NK-92 (cell line): Measurements from ENCODE around the gene NFS1.

Source experiments
- DNase-seq: peaks from one replicate; lab custom pipeline; 2025; ENCODE audit not compliant: unreplicated experiment; lab: John Stamatoyannopoulos, UW

The NFS1 gene

DNA sequence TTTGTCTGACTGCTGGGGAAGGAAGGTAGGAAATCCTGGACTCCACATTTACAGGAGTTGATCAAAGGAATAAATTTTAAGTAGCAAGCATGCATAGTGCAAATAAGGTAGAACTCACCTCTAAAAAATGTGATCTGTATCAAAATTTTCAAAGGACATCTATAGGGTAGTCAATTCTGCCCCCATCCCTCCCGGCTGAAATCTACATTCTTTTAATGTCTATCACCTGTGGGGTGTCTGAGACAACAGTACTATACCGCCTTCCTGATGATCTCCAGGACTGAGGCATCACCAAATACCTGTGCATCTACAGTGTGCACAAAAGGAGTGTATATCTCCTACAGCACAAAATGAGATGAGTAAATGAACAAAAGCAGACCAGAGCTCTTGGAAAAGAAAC, 54.3 kb downstream of the NFS1 start:
- no peak for DNase-seq

DNA sequence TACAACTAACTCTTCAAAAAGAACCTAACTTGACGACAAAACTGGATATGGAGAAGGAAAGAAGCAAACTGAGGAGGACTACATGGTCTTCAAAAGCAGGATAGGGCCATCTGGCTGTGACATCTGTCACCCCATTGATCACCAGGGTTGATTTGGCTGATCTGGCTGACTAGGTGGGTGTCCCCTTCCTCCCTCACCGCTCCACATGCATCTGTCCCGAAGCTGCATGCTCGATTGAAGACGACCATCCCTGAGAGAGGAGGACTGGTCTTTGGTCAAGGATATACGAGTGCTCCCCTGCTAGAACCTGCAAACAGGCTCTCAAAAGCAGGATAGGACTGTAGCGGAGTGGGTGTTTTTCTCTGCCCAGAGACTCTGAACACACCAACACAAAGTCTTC, 56.1 kb downstream of the NFS1 start:
- no peak for DNase-seq

DNA sequence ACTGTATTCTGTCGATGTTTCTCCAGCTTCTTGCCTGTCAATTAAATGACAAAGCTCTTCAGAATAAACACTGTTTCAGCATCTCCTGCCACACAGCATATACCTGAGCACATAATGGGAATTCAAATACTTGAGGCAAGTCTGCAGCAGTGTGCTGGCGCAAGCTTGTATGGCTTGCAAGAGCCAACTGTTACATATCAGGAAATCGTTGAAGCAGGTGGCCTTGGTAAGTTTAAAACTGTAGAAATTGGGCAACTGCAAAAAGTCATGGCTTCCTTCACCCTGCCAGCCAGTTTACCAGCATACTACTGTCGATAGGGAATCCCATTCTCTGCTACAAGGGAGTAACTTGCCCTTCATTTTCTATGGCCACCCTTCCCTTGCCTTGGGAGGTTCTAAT, 57.4 kb downstream of the NFS1 start:
- no peak for DNase-seq

DNA sequence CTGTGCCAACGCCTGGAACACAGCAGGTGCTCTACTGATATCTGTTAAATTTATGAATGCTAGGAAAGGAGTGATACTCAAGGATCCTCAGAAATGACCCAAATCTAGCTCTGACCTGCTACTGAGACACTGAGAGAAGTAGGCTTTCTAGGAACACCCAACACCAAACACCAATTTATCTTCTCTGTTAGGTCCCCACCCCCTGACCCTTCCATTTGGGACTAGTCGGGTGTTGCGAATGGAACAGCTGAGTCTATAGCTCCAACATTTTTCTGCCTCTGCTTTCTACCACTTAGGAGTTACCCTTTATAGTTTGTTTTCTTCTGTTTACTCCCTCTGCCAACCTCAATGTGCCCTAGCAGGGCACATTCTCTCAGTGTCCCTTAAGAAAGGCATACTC, 58.4 kb downstream of the NFS1 start:
- DNase-seq, result no peak

DNA sequence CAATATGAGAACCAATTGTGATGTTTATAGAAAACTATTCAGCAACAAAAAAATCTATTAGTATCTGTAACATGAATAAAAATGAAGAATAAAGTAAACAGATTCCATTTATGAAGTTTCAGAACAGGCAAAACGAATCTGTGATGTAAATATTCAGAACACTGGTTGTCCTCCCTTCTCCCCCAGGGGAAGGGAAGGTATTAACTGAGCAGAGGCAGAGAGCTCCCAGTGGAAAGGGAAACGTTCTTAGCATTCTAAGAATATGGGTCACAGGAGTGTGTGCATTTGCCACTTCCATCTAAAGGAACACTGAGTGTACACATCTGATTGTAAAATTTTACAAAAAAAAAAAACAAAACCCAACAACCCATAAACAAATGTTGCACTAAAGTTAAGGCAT, 60.4 kb downstream of the NFS1 start:
- DNase-seq, result no peak

DNA sequence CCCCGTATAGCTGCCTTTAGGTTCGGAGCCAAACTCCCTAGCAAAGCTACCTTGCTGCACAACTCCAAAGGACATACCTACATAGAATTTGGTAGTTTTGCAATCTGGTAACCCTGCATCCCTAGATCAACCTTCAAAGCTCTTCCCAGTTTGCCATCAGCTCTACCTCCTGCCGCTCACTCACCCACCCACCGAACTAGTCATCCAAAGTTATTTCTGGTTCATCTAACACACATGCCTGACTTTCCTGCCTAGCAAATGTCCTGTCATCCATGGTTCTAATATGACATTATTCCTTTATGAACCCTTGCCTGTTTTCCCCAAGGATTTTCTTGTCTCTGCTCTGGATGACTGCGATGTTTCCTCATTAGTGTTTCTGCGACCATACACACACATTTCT, 61.9 kb downstream of the NFS1 start:
- DNase-seq, result no peak

DNA sequence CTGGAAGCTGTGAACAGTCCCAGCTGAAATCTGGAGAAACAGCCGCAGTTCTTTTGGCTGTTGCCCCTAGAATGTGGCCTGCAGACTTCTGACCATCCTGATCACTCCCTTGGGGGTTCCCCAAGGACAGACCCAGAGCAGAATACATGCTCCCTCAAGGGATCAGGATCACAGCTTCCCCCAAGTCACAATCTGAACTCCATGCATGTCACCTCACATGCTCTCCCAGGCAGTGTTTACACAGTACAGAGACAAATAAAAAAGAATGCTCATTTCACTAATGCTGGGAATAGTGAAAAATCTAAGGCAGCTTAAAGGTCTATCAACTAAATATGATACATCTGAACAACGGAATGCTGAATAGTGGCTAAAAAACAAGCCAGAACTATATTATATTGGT, 63.1 kb downstream of the NFS1 start:
- DNase-seq, result no peak

DNA sequence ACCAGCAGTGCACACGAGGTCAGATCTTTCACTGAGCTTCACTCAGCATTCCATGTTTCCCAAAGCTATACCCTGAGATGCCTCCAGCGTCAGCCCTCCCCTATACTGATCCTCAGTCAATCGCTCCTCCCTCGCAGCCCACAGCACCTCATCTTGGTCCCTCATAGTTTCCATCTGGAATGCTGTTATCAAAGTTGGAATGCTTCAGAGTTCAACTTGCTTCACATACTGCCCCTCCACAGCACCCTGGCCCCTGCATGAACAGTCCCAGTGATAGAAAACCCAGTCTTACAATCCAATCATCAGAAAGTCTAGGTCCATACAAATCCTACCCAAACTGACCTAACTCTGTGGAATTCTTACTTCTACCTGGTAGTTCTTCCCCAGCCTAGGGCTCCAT, 63.5 kb downstream of the NFS1 start:
- DNase-seq, result no peak

DNA sequence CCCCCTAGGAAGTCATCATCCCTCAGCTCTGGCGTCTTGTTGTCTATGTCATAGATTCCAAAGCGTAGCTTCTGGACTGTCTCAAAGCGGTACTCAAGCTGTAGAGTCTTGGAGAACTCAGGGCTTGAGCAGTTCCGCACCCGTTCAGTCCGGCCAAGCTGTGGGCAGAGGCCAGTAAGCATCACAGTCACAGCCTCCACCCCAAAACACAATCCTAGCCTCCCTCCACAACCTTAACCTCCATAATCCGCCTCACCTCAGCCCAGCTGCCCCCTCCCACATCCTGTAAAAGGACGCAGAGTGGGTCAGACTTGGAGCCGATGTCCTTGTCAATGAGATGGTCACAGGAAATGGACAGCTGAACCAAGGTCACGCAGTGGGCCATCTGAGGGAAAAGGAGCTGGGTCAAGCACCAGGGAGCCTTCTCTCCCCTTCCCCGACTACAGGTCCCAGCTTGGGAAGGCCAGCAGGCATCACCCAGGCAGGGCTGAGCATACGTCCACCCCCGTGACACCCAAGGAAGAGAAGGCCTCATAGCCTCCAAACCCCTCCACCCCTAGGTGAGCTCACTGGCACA, 66.5 kb downstream of the NFS1 start:
- DNase-seq, result no peak

DNA sequence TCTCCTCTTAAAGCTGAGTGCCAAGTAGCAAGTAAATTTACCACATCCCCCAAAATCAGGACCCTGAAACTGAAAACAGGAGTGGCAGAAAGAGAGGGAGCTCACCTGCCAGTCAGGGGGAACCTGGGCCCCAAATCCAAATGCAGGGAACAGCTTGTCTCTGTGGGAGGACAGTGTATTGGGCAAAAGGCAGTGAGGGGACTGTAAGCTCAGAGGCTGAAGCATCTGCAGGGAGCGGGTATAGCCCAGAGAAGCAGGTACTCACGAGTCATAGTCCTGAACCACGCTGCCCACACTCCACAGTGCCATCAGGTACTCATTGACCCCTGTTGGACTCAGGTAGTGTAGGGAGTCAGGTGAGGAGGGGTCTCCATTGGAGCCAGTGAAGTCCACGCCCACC, 68.5 kb downstream of the NFS1 start:
- no peak for DNase-seq

DNA sequence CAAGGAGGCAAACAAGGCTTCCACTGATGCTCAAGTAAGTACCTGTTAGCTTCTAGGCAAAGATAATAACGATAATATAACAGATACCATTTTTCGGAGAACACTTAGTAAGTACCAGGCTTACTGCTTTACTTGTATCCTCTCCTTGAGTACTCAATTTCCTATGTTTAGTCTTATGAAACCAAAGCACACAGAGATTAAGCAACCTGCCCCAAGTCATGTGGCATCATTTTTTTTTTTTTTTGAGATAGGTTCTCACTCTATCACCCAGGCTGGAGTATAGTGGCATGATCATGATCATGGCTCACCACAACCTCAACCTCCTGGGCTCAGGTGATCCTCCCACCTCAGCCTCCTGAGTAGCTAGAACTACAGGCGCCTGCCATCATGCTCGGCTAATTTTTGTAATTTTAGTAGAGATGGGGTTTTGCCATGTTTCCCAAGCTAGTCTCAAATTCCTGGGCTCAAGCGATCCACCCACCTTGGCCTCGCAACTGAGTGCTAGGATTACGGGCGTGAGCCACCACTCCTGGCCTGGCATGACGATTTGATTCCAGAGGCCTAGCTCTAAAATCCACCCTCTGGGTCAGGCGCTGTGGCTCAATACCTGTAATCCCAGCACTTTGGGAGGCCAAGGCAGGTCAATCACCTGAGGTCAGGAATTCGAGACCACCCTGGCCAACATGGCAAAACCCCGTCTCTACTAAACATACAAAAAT, 69.6 kb downstream of the NFS1 start:
- no peak for DNase-seq

DNA sequence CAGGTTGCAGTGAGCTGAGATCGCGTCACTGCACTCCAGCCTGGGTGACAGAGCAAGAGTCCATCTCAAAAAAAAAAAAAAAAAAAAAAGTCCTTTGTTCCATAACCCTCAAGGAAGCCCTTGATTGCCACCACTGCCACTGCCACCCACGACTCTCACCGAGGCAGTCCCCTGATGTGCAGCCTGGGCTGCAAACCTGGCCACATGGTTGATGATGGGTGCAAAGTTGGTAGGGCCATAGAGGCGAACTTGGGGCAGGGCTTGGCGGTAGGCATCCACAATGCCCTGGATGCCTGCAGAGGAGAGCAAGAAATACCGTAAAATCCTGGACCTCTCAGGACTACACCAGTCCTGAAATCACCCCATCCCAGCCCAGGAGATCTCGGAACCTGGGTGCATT, 72.0 kb downstream of the NFS1 start:
- no peak for DNase-seq

DNA sequence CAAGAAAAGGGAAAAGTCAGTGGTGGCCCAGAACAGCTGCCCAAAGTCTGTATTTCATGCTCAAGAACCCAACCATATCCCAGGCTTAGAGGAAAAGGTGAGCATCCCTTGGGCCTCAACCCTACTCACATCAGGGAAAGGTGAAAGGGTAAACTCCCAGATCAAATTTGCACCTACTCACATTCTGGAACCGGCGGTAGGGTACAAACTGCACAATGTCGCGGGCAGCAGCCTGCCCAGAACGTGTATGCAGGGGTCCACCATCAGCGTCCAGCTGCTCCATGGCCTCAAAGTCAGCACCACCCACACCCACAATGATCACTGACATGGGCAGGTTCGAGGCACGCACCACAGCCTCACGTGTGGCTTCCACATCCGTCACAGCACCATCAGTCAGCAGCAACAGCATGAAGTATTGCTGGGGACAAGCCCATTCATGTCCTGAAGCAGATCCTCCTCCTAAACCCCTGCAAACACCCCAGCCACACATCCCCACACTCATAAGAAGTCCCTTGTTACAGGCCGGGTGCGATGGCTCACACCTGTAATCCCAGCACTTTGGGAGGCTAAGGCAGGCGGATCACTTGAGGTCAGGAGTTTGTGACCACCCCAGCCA, 72.7 kb downstream of the NFS1 start:
- no peak for DNase-seq

DNA sequence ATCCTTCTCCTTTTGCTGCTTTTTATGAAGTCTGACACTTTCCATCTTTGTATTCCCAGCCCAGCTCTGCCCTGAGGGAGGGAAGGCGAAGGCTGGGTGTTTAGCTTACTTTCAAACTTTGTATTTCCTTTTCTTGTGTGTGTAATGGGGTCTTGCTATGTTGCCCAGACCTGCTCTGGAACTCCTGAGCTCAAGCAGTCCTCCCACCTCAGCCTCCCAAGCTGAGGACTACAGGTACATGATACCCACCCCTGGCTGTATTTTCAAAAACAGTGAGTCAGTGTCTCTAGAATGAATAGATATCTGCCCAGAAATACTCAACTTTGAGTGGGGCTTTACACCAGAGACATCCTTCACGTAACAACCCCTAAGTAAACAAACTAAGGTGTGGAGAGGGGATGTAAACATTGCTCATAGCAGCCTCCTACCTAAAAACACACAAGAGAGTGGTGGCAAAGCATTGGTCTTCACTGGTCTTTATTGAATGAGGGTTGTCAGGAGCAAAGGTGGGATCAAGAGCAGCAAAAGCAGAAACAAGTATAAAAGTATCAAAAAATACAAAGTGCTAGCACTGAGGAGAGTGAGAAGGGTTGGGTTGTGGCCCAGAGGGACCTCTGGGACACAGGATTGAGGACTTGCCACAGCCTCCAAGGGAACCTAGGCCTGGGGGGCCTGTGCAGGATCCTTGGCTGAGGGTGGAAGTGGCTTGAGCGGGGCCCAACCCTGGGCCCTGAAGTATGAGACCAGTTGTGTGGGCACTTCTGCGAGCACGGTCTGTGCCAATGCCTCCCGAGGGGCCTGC, 73.4 kb downstream of the NFS1 start:
- DNase-seq, result no peak

DNA sequence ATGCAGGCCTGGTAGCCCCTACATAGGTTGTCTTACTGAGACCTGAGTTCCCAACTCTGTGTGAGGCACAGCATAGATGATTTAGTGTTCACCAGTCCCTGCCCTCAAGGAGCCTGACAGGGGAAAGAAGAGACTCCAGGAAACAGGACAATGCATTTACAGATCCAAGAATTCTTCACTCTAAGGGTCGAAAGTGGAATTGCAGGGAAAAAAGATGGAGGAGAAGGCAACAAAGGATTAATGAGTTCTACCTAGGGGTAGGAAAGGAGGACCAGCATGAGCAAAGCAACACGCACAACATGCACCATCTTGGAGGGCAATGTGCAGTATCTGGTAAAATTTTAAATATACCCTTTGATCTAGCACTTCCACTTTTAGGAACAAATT, 77.6 kb downstream of the NFS1 start:
- DNase-seq, result no peak

DNA sequence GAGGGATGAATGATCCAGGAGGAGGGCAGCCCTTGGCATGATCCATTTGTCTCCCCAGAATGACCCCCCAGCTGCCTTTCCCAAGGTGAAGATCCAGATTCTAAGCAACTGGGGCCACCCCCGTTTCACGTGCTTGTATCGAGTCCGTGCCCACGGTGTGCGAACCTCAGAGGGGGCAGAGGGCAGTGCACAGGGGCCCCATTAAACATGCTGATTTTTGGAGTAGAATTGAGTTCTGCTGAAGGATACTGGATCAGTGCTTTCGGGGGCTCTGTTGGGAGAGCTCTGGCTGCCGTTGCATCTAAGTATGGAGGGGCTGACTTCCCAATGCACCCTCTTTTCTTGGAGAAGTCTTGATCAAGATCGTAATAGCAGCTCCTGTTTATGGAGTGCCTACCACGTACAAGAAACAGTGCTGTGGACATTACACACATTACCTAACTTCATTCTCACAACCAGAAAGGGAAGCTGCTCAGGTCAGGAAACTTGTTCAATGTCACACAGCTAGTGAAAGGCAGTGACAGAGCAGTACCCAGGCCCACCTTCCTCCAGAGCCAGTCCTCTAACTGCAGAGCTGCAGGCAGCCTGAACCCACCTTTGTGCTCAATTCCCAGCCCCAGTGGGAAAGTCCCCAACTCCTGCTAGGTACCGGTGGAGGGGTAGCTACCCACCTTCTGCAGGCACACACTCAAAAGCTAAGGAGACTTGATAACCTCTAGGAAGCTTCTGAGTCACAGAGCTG, 78.2 kb downstream of the NFS1 start:
- DNase-seq, result no peak

DNA sequence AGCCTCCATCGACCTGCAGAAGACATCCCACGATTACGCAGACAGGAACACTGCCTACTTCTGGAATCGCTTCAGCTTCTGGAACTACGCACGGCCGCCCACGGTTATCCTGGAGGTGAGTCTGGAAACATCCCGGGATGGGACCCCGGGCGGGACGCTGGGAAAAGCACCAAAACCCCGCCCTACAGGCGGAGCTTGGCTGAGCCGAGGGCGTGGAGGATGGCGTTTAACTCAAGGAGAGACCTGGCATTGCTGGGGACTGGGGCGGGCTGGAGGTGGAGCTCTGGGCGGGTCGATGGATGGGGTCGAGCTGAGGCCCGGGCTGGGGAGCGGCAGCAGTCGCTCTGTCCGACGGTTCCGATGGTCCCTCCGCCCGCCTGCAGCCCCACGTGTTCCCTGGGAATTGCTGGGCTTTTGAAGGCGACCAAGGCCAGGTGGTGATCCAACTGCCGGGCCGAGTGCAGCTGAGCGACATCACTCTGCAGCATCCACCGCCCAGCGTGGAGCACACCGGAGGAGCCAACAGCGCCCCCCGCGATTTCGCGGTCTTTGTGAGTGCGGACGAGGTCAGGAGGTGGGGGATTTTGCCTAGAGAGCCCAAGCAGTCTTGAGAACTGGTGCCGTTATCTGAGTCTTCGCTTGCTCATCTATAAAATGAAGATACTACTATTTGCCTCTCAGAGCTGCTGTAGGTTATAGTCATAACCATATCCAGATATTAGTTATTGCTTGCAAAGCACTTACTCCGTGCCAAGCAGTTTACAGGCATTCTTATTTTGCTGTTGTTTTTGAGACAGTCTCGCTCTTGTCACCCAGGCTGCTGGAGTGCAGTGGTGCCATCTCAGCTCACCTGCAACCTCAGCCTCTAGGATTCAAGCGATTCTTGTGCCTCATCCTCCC, 79.7 kb downstream of the NFS1 start:
- no peak for DNase-seq

DNA sequence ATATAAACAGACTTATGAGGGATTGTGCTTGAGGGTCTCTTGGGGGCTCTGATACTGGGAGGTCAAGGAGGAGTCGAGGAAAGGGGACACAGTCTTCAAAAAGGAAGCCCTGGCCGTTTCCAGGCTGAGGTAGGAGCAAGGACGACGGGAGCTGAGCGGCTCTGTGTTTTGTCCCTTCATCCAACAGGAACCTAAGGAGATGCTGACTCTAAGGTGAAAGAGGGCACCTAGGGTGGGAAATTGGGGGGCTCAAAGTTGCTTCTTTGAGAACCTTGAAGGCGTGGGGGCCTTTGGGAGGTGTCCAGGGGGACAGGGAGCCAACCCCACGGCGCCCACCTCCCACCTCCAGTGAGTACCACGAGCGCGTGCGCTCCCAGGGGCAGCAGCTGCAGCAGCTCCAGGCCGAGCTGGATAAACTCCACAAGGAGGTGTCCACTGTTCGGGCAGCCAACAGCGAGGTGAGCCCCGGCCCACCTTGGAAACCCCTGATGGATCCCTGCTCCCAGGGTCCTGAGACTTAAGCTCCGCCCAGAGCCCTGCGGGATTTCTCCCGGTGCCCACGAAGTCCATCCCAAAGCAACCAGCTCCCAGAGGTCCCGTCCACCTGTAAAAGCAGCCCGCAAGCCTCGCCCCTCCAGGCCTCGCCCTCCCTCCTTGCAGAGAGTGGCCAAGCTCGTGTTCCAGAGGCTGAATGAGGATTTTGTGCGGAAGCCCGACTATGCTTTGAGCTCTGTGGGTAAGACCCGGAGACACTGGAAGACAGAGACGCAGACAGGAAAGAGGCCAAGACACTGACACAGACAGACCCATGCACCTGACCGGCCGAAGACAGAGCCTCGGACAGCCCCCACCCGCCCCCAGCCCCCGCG, 80.7 kb downstream of the NFS1 start:
- DNase-seq, result no peak
